ENCODE measurements around the gene HEPN1.

Gene HEPN1

DNA sequence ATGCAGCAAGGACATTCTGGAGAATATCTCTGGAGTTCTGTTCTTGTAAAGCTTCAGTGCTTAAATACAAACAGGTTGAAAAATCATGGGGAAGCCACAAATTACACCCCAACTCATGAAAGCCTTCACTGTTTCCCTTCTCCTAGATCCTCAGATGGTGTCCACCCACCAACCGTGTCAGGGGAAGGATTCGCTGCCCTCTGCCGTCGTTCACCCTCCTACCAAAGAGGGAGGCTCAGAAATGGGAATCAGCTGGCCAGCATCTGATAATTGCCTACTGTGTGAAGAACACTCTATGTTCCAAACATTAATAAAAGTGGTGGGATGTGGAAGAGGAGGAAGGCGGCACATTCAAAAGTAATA, 24.2 kb downstream of the HEPN1 start:
- no peak overlapping the region for H3K27ac ChIP-seq
- TF ChIP-seq ZFX (IDR thresholded peaks at IDR 0.05) = no peak
- TF ChIP-seq, protein P1, sequence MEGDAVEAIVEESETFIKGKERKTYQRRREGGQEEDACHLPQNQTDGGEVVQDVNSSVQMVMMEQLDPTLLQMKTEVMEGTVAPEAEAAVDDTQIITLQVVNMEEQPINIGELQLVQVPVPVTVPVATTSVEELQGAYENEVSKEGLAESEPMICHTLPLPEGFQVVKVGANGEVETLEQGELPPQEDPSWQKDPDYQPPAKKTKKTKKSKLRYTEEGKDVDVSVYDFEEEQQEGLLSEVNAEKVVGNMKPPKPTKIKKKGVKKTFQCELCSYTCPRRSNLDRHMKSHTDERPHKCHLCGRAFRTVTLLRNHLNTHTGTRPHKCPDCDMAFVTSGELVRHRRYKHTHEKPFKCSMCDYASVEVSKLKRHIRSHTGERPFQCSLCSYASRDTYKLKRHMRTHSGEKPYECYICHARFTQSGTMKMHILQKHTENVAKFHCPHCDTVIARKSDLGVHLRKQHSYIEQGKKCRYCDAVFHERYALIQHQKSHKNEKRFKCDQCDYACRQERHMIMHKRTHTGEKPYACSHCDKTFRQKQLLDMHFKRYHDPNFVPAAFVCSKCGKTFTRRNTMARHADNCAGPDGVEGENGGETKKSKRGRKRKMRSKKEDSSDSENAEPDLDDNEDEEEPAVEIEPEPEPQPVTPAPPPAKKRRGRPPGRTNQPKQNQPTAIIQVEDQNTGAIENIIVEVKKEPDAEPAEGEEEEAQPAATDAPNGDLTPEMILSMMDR (conservative IDR thresholded peaks at IDR 0.05) = no peak

DNA sequence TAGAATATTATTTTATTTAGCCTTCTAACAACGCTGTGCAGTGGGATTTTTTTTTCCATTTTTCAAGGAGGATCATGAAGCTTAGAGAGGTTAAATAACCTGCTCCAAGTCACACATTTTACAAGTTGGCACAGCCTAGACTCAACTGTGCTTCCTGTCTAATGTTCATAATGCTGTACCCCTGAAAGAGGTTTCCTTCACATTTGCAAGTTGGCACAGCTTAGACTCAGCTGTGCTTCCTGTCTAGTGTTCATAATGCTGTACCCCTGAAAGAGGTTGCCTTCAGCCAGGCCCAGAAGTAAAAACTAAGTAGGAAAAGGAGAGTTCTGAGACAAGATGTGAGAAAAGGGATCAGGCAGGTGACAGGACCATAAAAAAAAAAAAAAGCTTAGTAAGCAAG, 24.7 kb downstream of the HEPN1 start:
- no peak overlapping the region for H3K27ac ChIP-seq
- TF ChIP-seq, protein P1 (conservative IDR thresholded peaks at IDR 0.05) = no peak
- no peak for TF ChIP-seq ZFX (IDR thresholded peaks at IDR 0.05)

DNA sequence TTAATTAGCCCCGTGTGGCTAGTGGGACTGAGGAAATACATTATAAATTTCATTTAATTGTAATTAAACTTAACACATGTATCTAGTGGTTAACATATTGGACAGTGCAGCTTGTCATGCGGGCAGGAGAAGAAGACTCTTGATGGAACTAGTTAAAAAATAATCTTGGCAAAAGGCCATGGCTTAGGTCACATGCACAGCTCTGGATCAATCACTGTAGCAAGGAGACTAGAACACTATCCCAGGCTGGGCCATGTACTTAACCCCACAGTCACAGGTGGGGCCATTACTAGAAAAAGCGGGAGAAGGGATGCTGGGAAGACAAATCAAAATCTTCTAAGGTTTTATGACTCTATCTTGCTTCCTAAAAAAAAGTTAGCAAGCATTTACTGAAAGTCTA, 25.5 kb downstream of the HEPN1 start:
- H3K27ac ChIP-seq = no peak overlapping the region
- TF ChIP-seq, protein P1 (conservative IDR thresholded peaks at IDR 0.05) = no peak
- TF ChIP-seq ZFX (IDR thresholded peaks at IDR 0.05) = no peak

DNA sequence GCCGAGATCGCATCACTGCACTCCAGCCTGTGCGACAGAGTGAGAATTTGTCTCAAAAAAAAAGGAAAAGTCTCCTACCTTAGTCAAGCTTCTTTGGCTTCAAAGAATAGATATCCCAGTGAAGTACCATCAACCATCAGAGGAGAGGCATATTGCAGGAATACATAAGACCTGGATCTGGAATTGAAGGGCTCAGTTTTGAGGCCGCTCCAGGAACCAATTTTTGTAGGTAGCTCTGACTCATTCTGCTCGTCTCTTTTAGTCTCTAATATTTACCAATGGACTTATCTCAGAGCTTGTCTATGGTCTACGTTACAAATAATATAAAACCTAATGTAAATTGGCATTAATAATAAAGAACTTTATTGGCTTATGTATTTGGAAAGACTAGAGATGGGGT, 26.8 kb downstream of the HEPN1 start:
- TF ChIP-seq ZFX (IDR thresholded peaks at IDR 0.05) = no peak
- TF ChIP-seq, protein P1 (conservative IDR thresholded peaks at IDR 0.05) = no peak
- no peak overlapping the region for H3K27ac ChIP-seq

DNA sequence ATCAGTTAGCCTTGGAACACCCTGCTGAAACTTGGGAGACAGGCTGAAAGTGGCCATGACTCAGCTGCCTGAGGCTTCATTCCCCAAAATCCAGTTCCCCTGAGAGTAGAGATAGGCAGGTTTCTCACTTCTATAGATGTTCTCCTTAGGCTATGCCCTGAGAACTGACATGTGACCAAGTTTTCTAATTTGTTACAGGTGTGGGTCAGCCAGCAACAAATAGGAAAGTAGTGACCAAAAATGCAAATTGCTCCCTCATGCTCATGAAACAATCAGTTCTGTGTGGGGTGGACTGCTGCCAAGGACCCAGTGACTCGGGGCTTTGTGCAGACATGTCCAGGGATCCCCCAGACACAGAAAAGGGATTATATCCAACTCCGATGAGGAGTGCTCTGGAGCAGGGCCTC, 27.7 kb downstream of the HEPN1 start:
- no peak for TF ChIP-seq ZFX (IDR thresholded peaks at IDR 0.05)
- TF ChIP-seq, protein P1 (conservative IDR thresholded peaks at IDR 0.05) = no peak
- no peak overlapping the region for H3K27ac ChIP-seq

DNA sequence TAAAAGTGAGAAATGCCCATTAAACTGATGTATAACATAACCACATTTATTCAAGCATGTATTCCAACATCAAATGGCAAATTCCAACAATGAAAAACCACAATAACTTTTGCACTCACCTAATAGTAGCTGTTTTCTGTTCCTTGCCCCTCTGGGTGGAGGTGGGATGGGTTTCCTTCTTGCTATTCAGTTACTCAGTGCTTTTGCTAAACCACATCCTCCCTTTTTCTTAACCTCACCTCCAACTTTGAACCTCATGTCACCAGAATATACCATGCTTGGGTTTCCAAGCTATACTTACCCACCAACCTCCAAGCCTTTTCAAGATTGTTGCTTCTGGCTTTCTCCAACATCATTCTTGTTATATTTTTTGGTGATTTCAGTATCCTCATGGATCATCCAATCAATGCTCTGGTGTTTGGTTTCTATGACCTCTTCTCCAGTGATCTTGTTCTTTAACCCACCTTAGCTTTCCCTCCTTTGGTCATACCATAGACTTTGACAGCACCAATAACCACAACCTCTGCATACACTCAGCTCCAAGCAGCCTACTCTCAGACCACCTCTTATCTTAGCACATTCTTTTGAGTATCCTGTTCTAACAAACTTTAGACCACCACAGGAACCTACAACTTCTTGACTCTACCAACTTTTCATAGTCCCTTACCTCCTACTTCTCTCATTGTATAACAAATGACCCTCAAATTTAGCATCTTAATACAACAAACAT, 31.7 kb downstream of the HEPN1 start:
- TF ChIP-seq, protein P1 (conservative IDR thresholded peaks at IDR 0.05) = no peak
- TF ChIP-seq ZFX (IDR thresholded peaks at IDR 0.05) = no peak
- no peak overlapping the region for H3K27ac ChIP-seq

DNA sequence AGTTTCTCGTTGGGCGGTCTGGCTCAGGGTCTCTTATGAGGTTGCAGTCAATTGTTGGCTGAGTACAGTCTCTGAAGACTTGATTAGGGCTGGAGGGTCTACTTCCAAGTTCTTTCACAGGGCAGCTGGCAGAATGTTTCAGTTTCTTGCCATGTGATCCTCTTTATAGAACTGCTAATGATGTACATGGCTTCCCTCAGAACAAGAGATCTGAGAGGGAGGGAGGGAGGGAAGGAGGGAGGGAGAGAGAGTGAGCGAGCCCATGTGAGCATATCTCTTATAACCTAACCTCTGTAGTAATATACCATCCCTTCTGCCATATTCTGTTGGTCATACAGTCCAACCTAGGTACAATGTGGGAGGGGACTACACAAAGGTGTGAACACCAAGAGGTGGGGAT, 32.3 kb downstream of the HEPN1 start:
- TF ChIP-seq, protein P1 (conservative IDR thresholded peaks at IDR 0.05) = no peak
- no peak for TF ChIP-seq ZFX (IDR thresholded peaks at IDR 0.05)
- H3K27ac ChIP-seq = no peak overlapping the region
